Neuronal stem cell (in vitro differentiated cells): Measurements from ENCODE around the gene PHACTR3.

Experiments used
- DNase-seq: peaks from one replicate; pipeline ENCODE4 v3.0.0-alpha.2; 2013; ENCODE audit warnings: low spot score
- H2AFZ ChIP-seq: one replicate; pipeline ENCODE4 v1.6.1; 2013; ENCODE audit warnings: mild to moderate bottlenecking, low read length, inconsistent platforms
- H2AK5ac ChIP-seq: 2 replicates; pipeline ENCODE4 v1.6.1; 2013; ENCODE audit warnings: low read depth, mild to moderate bottlenecking, inconsistent platforms, low read length, moderate library complexity, mixed read lengths
- H2BK120ac ChIP-seq: 2 replicates; pipeline ENCODE4 v1.6.1; 2013; ENCODE audit warnings: low read depth, mild to moderate bottlenecking, inconsistent platforms, low read length, moderate library complexity, mixed read lengths
- H2BK12ac ChIP-seq: one replicate; pipeline ENCODE4 v1.6.1; 2013; ENCODE audit warnings: low read length, inconsistent platforms
- H2BK15ac ChIP-seq: 2 replicates; pipeline ENCODE4 v1.6.1; 2013; ENCODE audit warnings: mild to moderate bottlenecking, low read length, inconsistent platforms, mixed read lengths
- H2BK5ac ChIP-seq: one replicate; pipeline ENCODE4 v1.6.1; 2013; ENCODE audit warnings: inconsistent platforms, mild to moderate bottlenecking, low read length, moderate library complexity
- H3K14ac ChIP-seq: one replicate; pipeline ENCODE4 v1.6.1; 2013; ENCODE audit warnings: low read length, inconsistent platforms
- H3K18ac ChIP-seq: 2 replicates; pipeline ENCODE4 v1.6.1; 2013; ENCODE audit warnings: low read length, inconsistent platforms
- H3K23ac ChIP-seq: 2 replicates; pipeline ENCODE4 v1.6.1; 2013; ENCODE audit warnings: low read depth, mild to moderate bottlenecking, mixed read lengths, low read length, inconsistent platforms; ENCODE audit not compliant: poor library complexity
- H3K27ac ChIP-seq: replicated peaks from 3 replicates; pipeline ENCODE4 v1.5.1; 2013; ENCODE audit warnings: low read length, inconsistent platforms
- H3K27me3 ChIP-seq, 3 experiments: 2 replicates each; pipeline ENCODE4 v1.6.1; 2013; ENCODE audit warnings: low read length in 3 of 3, mild to moderate bottlenecking in 2 of 3, inconsistent platforms in 1 of 3, low read depth in 1 of 3, mixed read lengths in 1 of 3, moderate library complexity in 1 of 3; ENCODE audit not compliant: control insufficient read depth in 3 of 3, insufficient read depth in 3 of 3
- H3K36me3 ChIP-seq, 2 donors: replicated peaks in 1 of 2; 2 replicates each; pipeline ENCODE4 v1.6.1; 2013; ENCODE audit warnings: low read length in 2 of 2; ENCODE audit not compliant: control insufficient read depth in 2 of 2, insufficient read depth in 2 of 2
- H3K4ac ChIP-seq: 2 replicates; pipeline ENCODE4 v1.6.1; 2013; ENCODE audit warnings: inconsistent platforms, mild to moderate bottlenecking, low read length, moderate library complexity
- H3K4me1 ChIP-seq, 2 donors: 1 replicate in 1 of 2; 2 replicates in 1 of 2; pipeline ENCODE4 v1.6.1; 2013; ENCODE audit warnings: low read length in 2 of 2, low read depth in 1 of 2; ENCODE audit not compliant: control insufficient read depth in 2 of 2, insufficient read depth in 1 of 2
- H3K4me2 ChIP-seq: one replicate; pipeline ENCODE4 v1.6.1; 2013; ENCODE audit warnings: mild to moderate bottlenecking, low read length, inconsistent platforms; ENCODE audit not compliant: insufficient read depth, poor library complexity, severe bottlenecking
- H3K4me3 ChIP-seq, 2 donors: 2 replicates each; pipeline ENCODE4 v1.5.1; 2013; ENCODE audit warnings: low read length in 2 of 2, mild to moderate bottlenecking in 2 of 2, inconsistent platforms in 1 of 2, moderate library complexity in 1 of 2
- H3K79me1 ChIP-seq: one replicate; pipeline ENCODE4 v1.6.1; 2013; ENCODE audit warnings: low read depth, mild to moderate bottlenecking, inconsistent platforms, low read length, moderate library complexity
- H3K9ac ChIP-seq: one replicate; pipeline ENCODE4 v1.6.1; 2013; ENCODE audit warnings: mild to moderate bottlenecking, low read depth, low read length, inconsistent platforms; ENCODE audit not compliant: poor library complexity
- H3K9me3 ChIP-seq, 2 donors: replicated peaks in 1 of 2; 2 replicates each; pipeline versions ENCODE3 to v1.6.1; 2013; ENCODE audit warnings: low read length in 2 of 2, mild to moderate bottlenecking in 2 of 2, inconsistent platforms in 1 of 2, low read depth in 1 of 2, mixed read lengths in 1 of 2, moderate library complexity in 1 of 2; ENCODE audit not compliant: control insufficient read depth in 2 of 2, insufficient read depth in 1 of 2
- H4K8ac ChIP-seq: one replicate; pipeline ENCODE4 v1.6.1; 2013; ENCODE audit warnings: low read depth, mild to moderate bottlenecking, inconsistent platforms, low read length, moderate library complexity
- H4K91ac ChIP-seq: one replicate; pipeline ENCODE4 v1.6.1; 2013; ENCODE audit warnings: low read length, low read depth, mild to moderate bottlenecking, inconsistent platforms; ENCODE audit not compliant: poor library complexity
- WGBS, 2 donors: extraction: QIAGEN DNeasy Blood & Tissue Kit; methylation state at CpG; one replicate each; pipeline ENCODE4 v1.1.7; 2013; ENCODE audit warnings: missing lambda C conversion rate in 2 of 2, mixed read lengths in 1 of 2; ENCODE audit not compliant: insufficient read length in 2 of 2, insufficient replicate concordance in 1 of 2; ENCODE audit errors: extremely low coverage in 2 of 2; 5-methylcytosine and 5-hydroxymethylcytosine counted together

PHACTR3 gene

DNA sequence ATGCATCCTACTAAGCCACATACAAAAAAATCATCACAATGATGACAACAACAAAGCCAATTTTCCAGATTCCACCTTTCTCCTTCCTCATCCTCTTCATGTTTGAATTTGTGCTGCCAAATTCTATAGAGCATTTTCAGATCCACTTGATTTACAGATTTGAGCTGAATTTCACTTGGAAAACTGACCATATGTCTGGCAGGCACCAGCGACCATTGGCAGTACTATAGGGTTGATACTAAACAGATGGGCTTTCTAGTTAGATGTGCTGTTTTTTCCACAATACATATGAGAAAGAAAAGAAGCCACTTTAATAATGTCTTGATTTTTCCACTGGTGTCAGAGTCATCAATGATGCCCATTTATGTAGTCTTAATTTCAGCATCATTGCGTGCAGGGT lies 127.0 kb downstream of the PHACTR3 start:
- Histone ChIP-seq H3K4me3 (no peak overlapping the region), H3K36me3 (no peaks in the 10 kb centered on the region), H3K27ac (no peak overlapping the region), H4K91ac (no peak overlapping the region), H3K18ac (no peak overlapping the region), H3K27me3 (peaks cover 0 to 4% (median 0%) of the 10 kb centered on the region in 3 experiments), H3K4me2 (no peak overlapping the region), H2BK5ac (no peak overlapping the region), H2BK15ac (no peak overlapping the region), H3K23ac (no peak overlapping the region), H3K9me3 (peaks cover 0 to 2% of the 10 kb centered on the region in 2 donors), H2AK5ac (no peak overlapping the region), H3K79me1 (no peaks in the 10 kb centered on the region), H3K9ac (no peak overlapping the region), H3K4me1 (no peaks in the 10 kb centered on the region), H3K14ac (no peak overlapping the region), H2BK12ac (no peak overlapping the region), H3K4ac (no peak overlapping the region), H2BK120ac (no peak overlapping the region), H2AFZ (no peak overlapping the region), H4K8ac (no peak overlapping the region)
- WGBS, 2 donors, result no CpG with 5 or more reads among the region's 2 CpGs
- DNase-seq, result no peak

DNA sequence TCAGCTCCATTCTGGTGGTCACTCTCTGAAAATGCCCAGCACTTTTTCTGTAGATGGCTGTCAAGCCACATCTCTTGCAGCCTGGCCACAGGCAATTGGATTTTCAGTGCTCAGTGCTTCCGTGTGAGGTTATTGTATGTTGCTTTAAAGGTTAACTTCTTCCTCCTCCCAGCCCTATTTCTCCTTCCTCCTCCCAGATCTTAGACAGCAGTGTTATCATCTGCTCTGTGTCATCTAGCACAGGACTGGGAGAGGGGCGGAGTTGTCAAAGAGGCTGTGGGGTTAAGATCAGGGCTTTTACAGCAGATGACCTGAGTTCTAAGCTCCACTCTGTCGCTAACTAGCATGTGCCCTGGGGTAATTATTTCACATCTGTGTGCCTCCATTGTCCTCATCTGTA lies 129.0 kb downstream of the PHACTR3 start:
- no peaks in the 10 kb centered on the region for H3K4me1 ChIP-seq
- H3K27me3 ChIP-seq, result peaks cover 0 to 4% (median 0%) of the 10 kb centered on the region in 3 experiments
- no peak overlapping the region for H4K8ac ChIP-seq
- H3K4me3 ChIP-seq, result no peak overlapping the region
- H2BK120ac ChIP-seq, result no peak overlapping the region
- H3K23ac ChIP-seq, result no peak overlapping the region
- no peaks in the 10 kb centered on the region for H3K79me1 ChIP-seq
- no peak overlapping the region for H3K9ac ChIP-seq
- no CpG with 5 or more reads among the region's 3 CpGs for WGBS, 2 donors
- H3K4ac ChIP-seq, result no peak overlapping the region
- H3K4me2 ChIP-seq, result no peak overlapping the region
- no peaks in the 10 kb centered on the region for H3K36me3 ChIP-seq
- H2BK5ac ChIP-seq, result no peak overlapping the region
- H3K27ac ChIP-seq, result no peak overlapping the region
- H2AK5ac ChIP-seq, result no peak overlapping the region
- H2AFZ ChIP-seq, result no peak overlapping the region
- no peak overlapping the region for H3K18ac ChIP-seq
- peaks cover 0 to 5% of the 10 kb centered on the region in 2 donors for H3K9me3 ChIP-seq
- no peak overlapping the region for H2BK15ac ChIP-seq
- no peak overlapping the region for H4K91ac ChIP-seq
- no peak overlapping the region for H2BK12ac ChIP-seq
- DNase-seq, result no peak
- H3K14ac ChIP-seq, result no peak overlapping the region

DNA sequence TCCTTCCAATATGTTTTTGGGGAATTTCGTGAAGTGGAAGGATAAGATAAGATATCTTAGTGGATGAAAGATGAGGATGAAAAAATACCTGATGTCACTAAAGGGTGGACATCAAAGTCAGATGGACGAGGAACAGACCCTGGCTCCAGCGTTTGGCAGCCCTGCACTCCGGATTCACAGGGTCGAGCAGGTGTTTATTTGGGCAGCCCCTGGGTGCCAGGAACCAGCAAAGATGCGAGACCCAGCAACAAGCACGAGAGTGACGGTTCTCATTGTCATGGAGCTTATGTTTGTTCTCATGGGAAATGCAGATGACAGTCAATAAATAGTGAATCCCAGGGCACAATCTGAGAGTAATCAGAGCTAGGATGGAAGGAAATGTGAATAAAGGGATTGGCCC lies 131.1 kb downstream of the PHACTR3 start:
- no peak overlapping the region for H3K4me2 ChIP-seq
- no peak overlapping the region for H4K91ac ChIP-seq
- peaks cover 0 to 10% of the 10 kb centered on the region in 2 donors for H3K9me3 ChIP-seq
- no peak overlapping the region for H2AFZ ChIP-seq
- peaks cover 0 to 4% (median 0%) of the 10 kb centered on the region in 3 experiments for H3K27me3 ChIP-seq
- H2BK5ac ChIP-seq, result no peak overlapping the region
- H3K14ac ChIP-seq, result no peak overlapping the region
- DNase-seq, result no peak
- no peak overlapping the region for H3K9ac ChIP-seq
- H2BK15ac ChIP-seq, result no peak overlapping the region
- no peak overlapping the region for H3K27ac ChIP-seq
- H4K8ac ChIP-seq, result no peak overlapping the region
- no peak overlapping the region for H3K4ac ChIP-seq
- no peak overlapping the region for H2AK5ac ChIP-seq
- no peak overlapping the region for H2BK12ac ChIP-seq
- H3K36me3 ChIP-seq, result no peaks in the 10 kb centered on the region
- H3K18ac ChIP-seq, result no peak overlapping the region
- H3K4me1 ChIP-seq, result no peaks in the 10 kb centered on the region
- no peak overlapping the region for H2BK120ac ChIP-seq
- no peak overlapping the region for H3K4me3 ChIP-seq
- H3K23ac ChIP-seq, result no peak overlapping the region
- WGBS, 2 donors, result no CpG with 5 or more reads among the region's 8 CpGs
- H3K79me1 ChIP-seq, result no peaks in the 10 kb centered on the region

DNA sequence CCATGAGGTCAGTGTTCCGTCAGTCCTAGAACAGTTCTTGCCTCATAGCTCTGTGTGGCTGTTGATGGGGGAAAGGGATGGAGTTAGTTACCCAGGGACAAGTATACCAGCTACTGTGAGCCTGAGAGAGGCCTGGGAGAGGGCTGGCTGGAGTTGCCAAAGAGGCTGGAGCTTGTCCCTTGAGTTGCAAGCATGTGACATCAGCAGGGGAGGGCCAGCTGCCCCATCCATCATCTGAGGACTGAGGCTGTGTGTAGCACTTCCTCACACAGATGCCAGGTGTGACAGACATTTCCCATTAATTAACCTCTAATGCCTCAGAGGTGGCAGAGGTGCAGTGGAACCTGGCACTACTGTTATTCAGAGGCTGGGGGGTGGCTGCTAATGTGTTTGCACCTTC lies 131.6 kb downstream of the PHACTR3 start:
- H3K4me3 ChIP-seq, result no peak overlapping the region
- H3K79me1 ChIP-seq, result no peaks in the 10 kb centered on the region
- no peak overlapping the region for H2BK120ac ChIP-seq
- H3K27me3 ChIP-seq, result peaks cover 0 to 4% (median 0%) of the 10 kb centered on the region in 3 experiments
- no peak overlapping the region for H3K9ac ChIP-seq
- H3K4me2 ChIP-seq, result no peak overlapping the region
- H2BK5ac ChIP-seq, result no peak overlapping the region
- no peaks in the 10 kb centered on the region for H3K4me1 ChIP-seq
- no peak overlapping the region for H3K14ac ChIP-seq
- no peak overlapping the region for H3K27ac ChIP-seq
- no peak for DNase-seq
- H2BK15ac ChIP-seq, result no peak overlapping the region
- no peak overlapping the region for H4K91ac ChIP-seq
- H3K9me3 ChIP-seq, result peaks cover 0 to 10% of the 10 kb centered on the region in 2 donors
- no peak overlapping the region for H3K18ac ChIP-seq
- H2AK5ac ChIP-seq, result no peak overlapping the region
- no peak overlapping the region for H3K4ac ChIP-seq
- no peak overlapping the region for H2AFZ ChIP-seq
- H2BK12ac ChIP-seq, result no peak overlapping the region
- no peak overlapping the region for H4K8ac ChIP-seq
- H3K36me3 ChIP-seq, result no peaks in the 10 kb centered on the region
- WGBS, 2 donors, result no CpG with 5 or more reads among the region's 1 CpG
- no peak overlapping the region for H3K23ac ChIP-seq
